ENCODE measurements around the gene CLASP1. TPM values are rescaled to one million over a fixed set of nuclear protein-coding genes. Genes with fewer than 3 reads are reported as not detected.
"Not testable (repeated sequence)": the region's sequence is repeated elsewhere in the genome, so short reads cannot be mapped to it uniquely, and the experiment has no call there.

CLASP1 gene
- total RNA-seq, 1 donor, result 46.0 TPM

DNA sequence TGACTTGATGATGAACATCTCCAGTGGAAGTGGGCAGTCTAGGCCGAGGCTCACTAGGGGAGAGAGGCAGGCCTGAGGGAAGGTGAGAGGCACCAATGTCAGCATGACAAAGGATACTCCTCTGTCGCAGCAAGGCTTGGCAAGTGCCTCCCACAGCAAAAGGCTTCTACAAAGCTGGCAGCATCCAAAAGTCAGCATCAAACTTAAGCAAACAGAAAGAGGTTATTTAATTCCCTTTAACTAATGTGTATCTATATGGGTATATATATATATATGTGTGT is 45.8 kb upstream of the CLASP1 start:
- Histone ChIP-seq H3K4me3 (ENCODE audit: insufficient read depth, low read length) (no peak overlapping the region), H3K9me3 (ENCODE audit: low read depth, low read length) (no peaks in the 10 kb centered on the region), H3K27ac (ENCODE audit: low read depth, low read length) (no peak overlapping the region), H2AFZ (ENCODE audit: low read length) (no peak overlapping the region), H3K79me2 (ENCODE audit: insufficient read depth, low read length) (no peaks in the 10 kb centered on the region), H3K4me2 (ENCODE audit: insufficient read depth, low read length) (no peak overlapping the region), H4K20me1 (ENCODE audit: insufficient read depth, low read length) (no peaks in the 10 kb centered on the region), H3K27me3 (ENCODE audit: insufficient read depth, low read length) (no peaks in the 10 kb centered on the region), H3K4me1 (ENCODE audit: insufficient read depth, low read length) (peaks cover 19% of the 10 kb centered on the region), H3K36me3 (ENCODE audit: insufficient read depth, low read length) (no peaks in the 10 kb centered on the region)
- TF ChIP-seq, protein P1, sequence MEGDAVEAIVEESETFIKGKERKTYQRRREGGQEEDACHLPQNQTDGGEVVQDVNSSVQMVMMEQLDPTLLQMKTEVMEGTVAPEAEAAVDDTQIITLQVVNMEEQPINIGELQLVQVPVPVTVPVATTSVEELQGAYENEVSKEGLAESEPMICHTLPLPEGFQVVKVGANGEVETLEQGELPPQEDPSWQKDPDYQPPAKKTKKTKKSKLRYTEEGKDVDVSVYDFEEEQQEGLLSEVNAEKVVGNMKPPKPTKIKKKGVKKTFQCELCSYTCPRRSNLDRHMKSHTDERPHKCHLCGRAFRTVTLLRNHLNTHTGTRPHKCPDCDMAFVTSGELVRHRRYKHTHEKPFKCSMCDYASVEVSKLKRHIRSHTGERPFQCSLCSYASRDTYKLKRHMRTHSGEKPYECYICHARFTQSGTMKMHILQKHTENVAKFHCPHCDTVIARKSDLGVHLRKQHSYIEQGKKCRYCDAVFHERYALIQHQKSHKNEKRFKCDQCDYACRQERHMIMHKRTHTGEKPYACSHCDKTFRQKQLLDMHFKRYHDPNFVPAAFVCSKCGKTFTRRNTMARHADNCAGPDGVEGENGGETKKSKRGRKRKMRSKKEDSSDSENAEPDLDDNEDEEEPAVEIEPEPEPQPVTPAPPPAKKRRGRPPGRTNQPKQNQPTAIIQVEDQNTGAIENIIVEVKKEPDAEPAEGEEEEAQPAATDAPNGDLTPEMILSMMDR (IDR thresholded peaks at IDR 0.05; ENCODE audit: extremely low read depth, low read depth, low read length), result no peak
- DNase-seq (ENCODE audit: insufficient read length, low spot score, missing footprints), result no peak

DNA sequence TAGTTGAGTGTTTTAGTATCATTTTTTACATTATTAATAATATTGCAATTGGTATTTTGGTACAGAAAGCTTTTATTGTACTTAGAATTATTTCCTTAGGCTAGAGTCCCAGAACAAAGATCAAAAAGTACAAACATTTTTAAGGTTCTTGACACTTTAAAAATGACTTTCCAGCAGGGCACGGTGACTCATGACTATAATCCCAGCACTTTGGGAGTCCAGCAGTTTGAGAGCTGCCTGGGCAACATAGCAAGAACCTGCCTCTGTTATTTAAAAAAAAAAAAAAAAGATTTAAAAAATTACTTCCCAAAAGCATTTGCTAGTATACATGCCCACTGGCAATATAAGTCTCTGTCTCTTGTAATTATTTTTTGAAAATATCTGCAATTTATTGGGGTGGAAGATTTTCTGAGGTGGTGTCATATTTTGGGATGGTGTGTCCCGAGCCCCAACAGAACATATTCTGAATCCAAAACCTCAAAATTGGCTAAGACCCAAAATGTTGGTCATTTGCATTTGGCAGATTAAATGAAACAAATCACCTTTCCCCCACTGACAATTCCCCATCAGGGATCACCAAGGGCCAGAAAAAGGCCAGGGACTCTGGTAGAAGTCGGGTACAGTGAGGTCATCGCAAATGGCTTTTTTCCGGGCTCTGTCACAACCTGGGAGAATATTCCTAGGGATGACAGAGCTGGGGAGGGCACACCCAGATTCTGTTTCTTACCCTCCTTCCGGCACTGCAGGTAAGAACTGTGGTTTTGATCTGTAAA is 45.3 kb upstream of the CLASP1 start:
- Histone ChIP-seq H4K20me1 (ENCODE audit: insufficient read depth, low read length) (no peaks in the 10 kb centered on the region), H3K4me1 (ENCODE audit: insufficient read depth, low read length) (peaks cover 15% of the 10 kb centered on the region)

DNA sequence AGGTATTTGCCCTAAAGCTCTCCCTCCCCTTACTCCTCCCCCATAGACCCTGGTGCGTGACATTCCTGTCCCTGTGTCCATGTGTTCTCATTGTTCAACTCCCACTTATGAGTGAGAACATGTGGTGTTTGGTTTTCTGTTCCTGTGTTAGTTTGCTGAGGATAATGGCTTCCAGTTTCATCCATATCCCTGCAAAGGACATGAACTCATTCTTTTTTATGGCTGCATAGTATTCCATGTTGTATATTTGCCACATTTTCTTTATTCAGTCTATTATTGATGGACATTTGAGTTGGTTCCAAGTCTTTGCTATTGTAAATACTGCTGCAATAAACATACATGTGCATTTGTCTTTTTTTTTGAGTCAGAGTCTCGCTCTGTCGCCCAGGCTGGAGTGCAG is 41.3 kb upstream of the CLASP1 start:
- H3K9me3 ChIP-seq (ENCODE audit: low read depth, low read length); H3K27me3 ChIP-seq (ENCODE audit: insufficient read depth, low read length); H3K36me3 ChIP-seq (ENCODE audit: insufficient read depth, low read length); H3K79me2 ChIP-seq (ENCODE audit: insufficient read depth, low read length); DNase-seq (ENCODE audit: insufficient read length, low spot score, missing footprints); H4K20me1 ChIP-seq (ENCODE audit: insufficient read depth, low read length); H2AFZ ChIP-seq (ENCODE audit: low read length); H3K27ac ChIP-seq (ENCODE audit: low read depth, low read length); H3K4me3 ChIP-seq (ENCODE audit: insufficient read depth, low read length); H3K4me2 ChIP-seq (ENCODE audit: insufficient read depth, low read length); H3K4me1 ChIP-seq (ENCODE audit: insufficient read depth, low read length): not testable (repeated sequence)

More for the DNA sequence above, 45.3 kb upstream of the CLASP1 start:
- H3K27me3 ChIP-seq (ENCODE audit: insufficient read depth, low read length), result no peaks in the 10 kb centered on the region
- TF ChIP-seq, protein P1 (IDR thresholded peaks at IDR 0.05; ENCODE audit: extremely low read depth, low read depth, low read length), result no peak
- no peak overlapping the region for H3K4me2 ChIP-seq (ENCODE audit: insufficient read depth, low read length)
- no peaks in the 10 kb centered on the region for H3K9me3 ChIP-seq (ENCODE audit: low read depth, low read length)
- no peak overlapping the region for H3K4me3 ChIP-seq (ENCODE audit: insufficient read depth, low read length)
- no peaks in the 10 kb centered on the region for H3K36me3 ChIP-seq (ENCODE audit: insufficient read depth, low read length)
- no peak for DNase-seq (ENCODE audit: insufficient read length, low spot score, missing footprints)
- no peaks in the 10 kb centered on the region for H3K79me2 ChIP-seq (ENCODE audit: insufficient read depth, low read length)
- H2AFZ ChIP-seq (ENCODE audit: low read length), result no peak overlapping the region
- H3K27ac ChIP-seq (ENCODE audit: low read depth, low read length), result no peak overlapping the region

DNA sequence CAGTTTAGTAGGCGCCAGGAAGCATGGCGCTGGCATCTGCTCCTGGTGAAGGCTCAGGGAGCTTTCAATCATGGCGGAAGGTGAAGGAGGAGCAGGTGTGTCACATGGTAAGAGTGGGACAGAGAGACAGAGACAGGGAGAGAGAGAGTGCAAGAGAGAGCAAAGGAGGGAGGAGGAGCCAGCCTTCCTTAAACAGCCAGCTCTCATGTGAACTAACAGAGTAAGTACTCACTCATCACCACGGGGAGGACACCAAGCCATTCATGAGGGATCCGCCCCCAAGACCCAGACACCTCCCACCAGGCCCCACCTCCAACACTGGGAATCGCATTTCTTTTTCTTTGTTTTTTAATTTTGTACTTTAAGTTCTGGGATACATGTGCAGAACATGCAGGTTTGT is 40.8 kb upstream of the CLASP1 start:
- TF ChIP-seq, protein P1 (IDR thresholded peaks at IDR 0.05; ENCODE audit: extremely low read depth, low read depth, low read length), result no peak
- Histone ChIP-seq H3K79me2 (ENCODE audit: insufficient read depth, low read length) (no peaks in the 10 kb centered on the region), H3K27me3 (ENCODE audit: insufficient read depth, low read length) (no peaks in the 10 kb centered on the region), H3K36me3 (ENCODE audit: insufficient read depth, low read length) (no peaks in the 10 kb centered on the region), H2AFZ (ENCODE audit: low read length) (no peak overlapping the region), H3K4me2 (ENCODE audit: insufficient read depth, low read length) (no peak overlapping the region), H3K27ac (ENCODE audit: low read depth, low read length) (no peak overlapping the region), H4K20me1 (ENCODE audit: insufficient read depth, low read length) (no peaks in the 10 kb centered on the region), H3K9me3 (ENCODE audit: low read depth, low read length) (no peaks in the 10 kb centered on the region), H3K4me3 (ENCODE audit: insufficient read depth, low read length) (no peak overlapping the region), H3K4me1 (ENCODE audit: insufficient read depth, low read length) (peaks cover 9% of the 10 kb centered on the region)
- DNase-seq (ENCODE audit: insufficient read length, low spot score, missing footprints), result no peak

Measured in osteoblast (primary cell).